HepG2 (cell line): Measurements from ENCODE around the gene SMTNL2. TPM values are rescaled to one million over a fixed set of nuclear protein-coding genes. Genes with fewer than 3 reads are reported as not detected.
A peak's percentile ranks its signal among the peaks of the same experiment; 100 is the strongest.

Experiments
- DR1 ChIP-seq: sonication (generic); formaldehyde crosslinking; IDR thresholded peaks from 2 replicates; pipeline ENCODE4 v1.8.0; 2021; ENCODE audit warnings: mild to moderate bottlenecking, missing genetic modification reagents, inconsistent platforms
- EP300 ChIP-seq, 3 experiments: sonication (generic) in 1 of 3; formaldehyde crosslinking in 1 of 3; IDR thresholded peaks; 2 replicates each; pipeline versions ENCODE4 v1.5.1 to v1.6.1; 2011 to 2020; ENCODE audit warnings: low read depth in 2 of 3, low read length in 2 of 3, borderline replicate concordance in 1 of 3, improper control_type of control experiment in 1 of 3, mild to moderate bottlenecking in 1 of 3, missing genetic modification reagents in 1 of 3, moderate library complexity in 1 of 3
- GATAD2A ChIP-seq: IDR thresholded peaks from 2 replicates; pipeline ENCODE4 v1.6.1; 2016
- HNF4A ChIP-seq: sonication (generic); formaldehyde crosslinking; IDR thresholded peaks from 2 replicates; pipeline ENCODE4 v1.4.0; 2020; ENCODE audit warnings: missing genetic modification reagents
- JUN ChIP-seq: sonication (generic); formaldehyde crosslinking; IDR thresholded peaks from 2 replicates; pipeline ENCODE4 v1.4.0; 2020; ENCODE audit warnings: mild to moderate bottlenecking, missing genetic modification reagents
- MAFF ChIP-seq: IDR thresholded peaks from 2 replicates; pipeline ENCODE4 v1.6.1; 2011; ENCODE audit warnings: low read depth, low read length, improper control_type of control experiment
- MBNL3 ChIP-seq: fragments of 250-450 bp; sonication (Bioruptor Pico); conservative IDR thresholded peaks from 2 replicates; pipeline ENCODE4 v1.8.0; 2022; ENCODE audit warnings: mild to moderate bottlenecking, inconsistent platforms
- MIER3 ChIP-seq: IDR thresholded peaks from 2 replicates; pipeline ENCODE4 v1.6.1; 2016; ENCODE audit warnings: missing compliant biosample characterization, borderline replicate concordance
- NR2F6 ChIP-seq, 2 experiments: IDR thresholded peaks; 2 replicates each; pipeline ENCODE4 v1.6.1; 2016; ENCODE audit warnings: antibody characterized with exemption in 1 of 2, mild to moderate bottlenecking in 1 of 2
- PAF1 ChIP-seq: IDR thresholded peaks from 2 replicates; pipeline ENCODE4 v1.6.1; 2016; ENCODE audit warnings: missing genetic modification reagents, missing compliant biosample characterization
- RCOR2 ChIP-seq: IDR thresholded peaks from 2 replicates; pipeline ENCODE4 v1.6.1; 2016; ENCODE audit warnings: missing biosample characterization, missing genetic modification reagents
- SALL1 ChIP-seq: sonication (generic); formaldehyde crosslinking; IDR thresholded peaks from 2 replicates; pipeline ENCODE4 v1.8.0; 2022; ENCODE audit warnings: mild to moderate bottlenecking, missing genetic modification reagents
- SAP130 ChIP-seq: IDR thresholded peaks from 2 replicates; pipeline ENCODE4 v1.6.1; 2016; ENCODE audit warnings: low read depth
- SNAPC2 ChIP-seq: sonication (generic); formaldehyde crosslinking; IDR thresholded peaks from 2 replicates; pipeline ENCODE4 v1.8.1; 2022; ENCODE audit warnings: mild to moderate bottlenecking, missing genetic modification reagents
- THAP11 ChIP-seq: IDR thresholded peaks from 2 replicates; pipeline ENCODE4 v1.6.1; 2016; ENCODE audit warnings: missing biosample characterization, missing genetic modification reagents
- ZBTB10 ChIP-seq: sonication (generic); formaldehyde crosslinking; IDR thresholded peaks from 2 replicates; pipeline ENCODE4 v1.4.0; 2020; ENCODE audit warnings: missing genetic modification reagents, borderline replicate concordance
- ZMAT3 ChIP-seq: sonication (generic); formaldehyde crosslinking; conservative IDR thresholded peaks from 2 replicates; pipeline ENCODE4 v1.7.0; 2021; ENCODE audit warnings: missing genetic modification reagents
- ZNF275 ChIP-seq: sonication (generic); formaldehyde crosslinking; IDR thresholded peaks from 2 replicates; pipeline ENCODE4 v1.8.0; 2022; ENCODE audit warnings: missing genetic modification reagents, mild to moderate bottlenecking, inconsistent platforms, borderline replicate concordance
- ZNF354B ChIP-seq: sonication (generic); formaldehyde crosslinking; IDR thresholded peaks from 2 replicates; pipeline ENCODE4 v1.8.0; 2022; ENCODE audit warnings: mild to moderate bottlenecking, missing genetic modification reagents
- ZNF441 ChIP-seq: sonication (generic); formaldehyde crosslinking; IDR thresholded peaks from 2 replicates; pipeline ENCODE4 v1.7.0; 2021; ENCODE audit warnings: missing genetic modification reagents, borderline replicate concordance
- ZNF614 ChIP-seq: IDR thresholded peaks from 2 replicates; pipeline ENCODE4 v1.6.1; 2018; ENCODE audit warnings: missing biosample characterization, missing genetic modification reagents, inconsistent platforms, borderline replicate concordance
- ZNF768 ChIP-seq: sonication (generic); formaldehyde crosslinking; IDR thresholded peaks from 2 replicates; pipeline ENCODE4 v1.4.0; 2020; ENCODE audit warnings: missing genetic modification reagents
- ZNF839 ChIP-seq: sonication (generic); formaldehyde crosslinking; IDR thresholded peaks from 2 replicates; pipeline ENCODE4 v1.4.0; 2020; ENCODE audit warnings: missing genetic modification reagents, mild to moderate bottlenecking, borderline replicate concordance
- polyA plus RNA-seq, 8 experiments: library from polyadenylated mRNA; depleted of rRNA in 3 of 8; stranded (reverse) in 7 of 8; unstranded in 1 of 8; fragments of >200 nt; fragmentation: Illumina TruSeq in 4 of 8; extraction: Trizol in 4 of 8; gene quantifications; 2 replicates each; pipeline versions ENCODE4 v1.2.1 to v1.2.3, GENCODE V29; 2011 to 2016; ENCODE audit warnings: low read depth in 4 of 8, missing spikeins in 1 of 8, mixed read lengths in 1 of 8; ENCODE audit not compliant: insufficient read depth in 1 of 8
- total RNA-seq, 5 experiments: library from RNA; depleted of rRNA; stranded (reverse); fragments of >200 nt; fragmentation: Illumina TruSeq; extraction: Trizol; gene quantifications; 2 replicates each; pipeline ENCODE4 v1.2.3, GENCODE V29; 2016; ENCODE audit warnings: low read depth in 1 of 5
- TF ChIP-seq, protein P1 (sequence below): sonication (generic); formaldehyde crosslinking; IDR thresholded peaks from 2 replicates; pipeline ENCODE4 v1.5.0; 2020; ENCODE audit warnings: mild to moderate bottlenecking, missing genetic modification reagents, borderline replicate concordance
- TF ChIP-seq, protein P2 (sequence below): sonication (generic); formaldehyde crosslinking; IDR thresholded peaks from 2 replicates; pipeline ENCODE4 v1.8.1; 2023; ENCODE audit warnings: mild to moderate bottlenecking, moderate library complexity, missing genetic modification reagents

SMTNL2 gene
- total and polyA plus RNA-seq, 2 of the 13 experiments (the other 11 are each of a cell fraction or from before 2014, with no cell fraction given) = 0.41 to 5.1 TPM

GRCh38 chr17:4648741-4649140 lies 64.4 kb downstream of the SMTNL2 start (continued):
- TF ChIP-seq GATAD2A (CRISPR knock-in tag) (peak; percentile 81), ZNF768 (CRISPR knock-in tag) (no peak), NR2F6 (IDR thresholded peaks at IDR 0.05) (peak; percentile 53; the same call in 1 of the 2 replicates), NR2F6 (CRISPR knock-in tag; IDR thresholded peaks at IDR 0.05) (0 out of 2 replicates have a peak, but pooled peaks have one; percentile 14), DR1 (CRISPR knock-in tag) (no peak), ZNF275 (CRISPR knock-in tag) (no peak), ZMAT3 (CRISPR knock-in tag) (no peak), SNAPC2 (CRISPR knock-in tag) (0 out of 2 replicates have a peak, but pooled peaks have one; percentile 24), MBNL3 (no peak), HNF4A (CRISPR knock-in tag) (peak; percentile 78), MIER3 (CRISPR knock-in tag) (peak; percentile 52; the same call in 1 of the 2 replicates), JUN (CRISPR knock-in tag) (no peak), SAP130 (CRISPR knock-in tag) (peak; percentile 46; the same call in 1 of the 2 replicates), ZNF839 (CRISPR knock-in tag) (no peak), ZNF614 (CRISPR knock-in tag) (peak; percentile 41; the same call in 1 of the 2 replicates), SALL1 (peak; percentile 75; the same call in 1 of the 2 replicates), EP300 (IDR thresholded peaks at IDR 0.05; ENCODE audit: low read depth in 2 of 2, low read length in 2 of 2) (peak in 1 of 2 experiments; percentile 63; a peak in 2 of 4 replicates), EP300 (CRISPR knock-in tag; IDR thresholded peaks at IDR 0.05; ENCODE audit: borderline replicate concordance) (no peak), ZNF441 (CRISPR knock-in tag) (no peak), RCOR2 (peak; percentile 76; the same call in 1 of the 2 replicates), ZBTB10 (CRISPR knock-in tag) (0 out of 2 replicates have a peak, but pooled peaks have one; percentile 21), THAP11 (CRISPR knock-in tag) (peak; percentile 12; the same call in 1 of the 2 replicates), MAFF (no peak), ZNF354B (CRISPR knock-in tag) (no peak), PAF1 (CRISPR knock-in tag) (no peak)
- TF ChIP-seq, protein P1, sequence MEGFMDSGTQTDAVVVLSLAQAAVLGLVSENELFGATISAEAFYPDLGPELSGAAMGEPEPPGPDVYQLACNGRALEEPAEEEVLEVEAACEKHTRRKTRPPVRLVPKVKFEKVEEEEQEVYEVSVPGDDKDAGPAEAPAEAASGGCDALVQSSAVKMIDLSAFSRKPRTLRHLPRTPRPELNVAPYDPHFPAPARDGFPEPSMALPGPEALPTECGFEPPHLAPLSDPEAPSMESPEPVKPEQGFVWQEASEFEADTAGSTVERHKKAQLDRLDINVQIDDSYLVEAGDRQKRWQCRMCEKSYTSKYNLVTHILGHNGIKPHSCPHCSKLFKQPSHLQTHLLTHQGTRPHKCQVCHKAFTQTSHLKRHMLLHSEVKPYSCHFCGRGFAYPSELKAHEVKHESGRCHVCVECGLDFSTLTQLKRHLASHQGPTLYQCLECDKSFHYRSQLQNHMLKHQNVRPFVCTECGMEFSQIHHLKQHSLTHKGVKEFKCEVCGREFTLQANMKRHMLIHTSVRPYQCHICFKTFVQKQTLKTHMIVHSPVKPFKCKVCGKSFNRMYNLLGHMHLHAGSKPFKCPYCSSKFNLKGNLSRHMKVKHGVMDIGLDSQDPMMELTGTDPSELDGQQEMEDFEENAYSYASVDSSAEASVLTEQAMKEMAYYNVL (CRISPR knock-in tag) = 0 out of 2 replicates have a peak, but pooled peaks have one; percentile 37
- TF ChIP-seq, protein P2, sequence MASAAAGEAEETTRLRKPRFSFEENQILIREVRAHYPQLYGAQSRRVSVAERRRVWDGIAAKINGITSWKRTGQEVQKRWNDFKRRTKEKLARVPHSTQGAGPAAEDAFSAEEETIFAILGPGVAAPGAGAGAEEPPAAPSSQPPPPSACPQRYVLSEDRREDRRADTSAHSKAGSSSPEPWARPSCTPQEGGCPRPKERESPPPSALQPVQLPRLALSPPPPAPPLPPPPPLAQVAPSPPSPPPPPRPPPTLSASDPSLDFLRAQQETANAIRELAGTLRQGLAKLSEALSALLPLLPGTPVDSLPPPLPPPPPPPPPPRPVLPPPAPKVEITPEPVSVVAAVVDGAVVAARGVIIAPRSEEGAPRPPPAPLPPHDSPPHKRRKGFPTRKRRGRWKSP = no peak
